ENCODE results near the gene METTL2B. TPM values are rescaled to one million over a fixed set of nuclear protein-coding genes. Genes with fewer than 3 reads are reported as not detected.
A peak's percentile ranks its signal among the peaks of the same experiment; 100 is the strongest.
"Not testable (repeated sequence)": the region's sequence is repeated elsewhere in the genome, so short reads cannot be mapped to it uniquely, and the experiment has no call there.

Gene METTL2B
- total RNA-seq, 1 experiment from 2014 or later, result 27.8 TPM

- Histone ChIP-seq H3K4me1 (ENCODE audit: low read length) (peaks cover 17% of the 10 kb centered on the region), H4K20me1 (ENCODE audit: insufficient read depth, low read depth, low read length) (no peaks in the 10 kb centered on the region), H3K9ac (ENCODE audit: low read length) (no peak overlapping the region), H3K4me2 (ENCODE audit: low read depth, low read length, poor library complexity, severe bottlenecking) (no peak overlapping the region), H3K27me3 (ENCODE audit: low read length) (no peaks in the 10 kb centered on the region), H3K9me3 (ENCODE audit: low read length) (no peaks in the 10 kb centered on the region), H3K9me2 (replicated peaks; ENCODE audit: insufficient read depth, low read length) (no peaks in the 10 kb centered on the region), H3K4me3 (ENCODE audit: low read length) (no peak overlapping the region), H2AFZ (ENCODE audit: low read length) (no peak overlapping the region), H3K36me3 (ENCODE audit: insufficient read depth, low read length) (0 out of 2 replicates have a peak, but pooled peaks cover 2% of the 10 kb centered on the region), H3K27ac (ENCODE audit: low read length) (no peak overlapping the region), H3K79me2 (ENCODE audit: low read length) (peaks cover 18% of the 10 kb centered on the region)
- DNase-seq, result no peak
Observed at GRCh38 chr7:128452552-128452951, 24.0 kb upstream of the METTL2B start.

GRCh38 chr7:128453836-128454804 is 22.4 kb upstream of the METTL2B start:
- Histone ChIP-seq H3K4me2 (ENCODE audit: low read depth, low read length, poor library complexity, severe bottlenecking) (peak overlapping the region; percentile 96), H3K9me3 (ENCODE audit: low read length) (no peaks in the 10 kb centered on the region), H3K9me2 (replicated peaks; ENCODE audit: insufficient read depth, low read length) (no peaks in the 10 kb centered on the region), H3K4me3 (ENCODE audit: low read length) (no peak overlapping the region), H3K36me3 (ENCODE audit: insufficient read depth, low read length) (0 out of 2 replicates have a peak, but pooled peaks cover 8% of the 10 kb centered on the region), H3K27me3 (ENCODE audit: low read length) (no peaks in the 10 kb centered on the region), H3K4me1 (ENCODE audit: low read length) (peaks cover 32% of the 10 kb centered on the region), H2AFZ (ENCODE audit: low read length) (no peak overlapping the region), H3K27ac (ENCODE audit: low read length) (no peak overlapping the region), H4K20me1 (ENCODE audit: insufficient read depth, low read depth, low read length) (no peaks in the 10 kb centered on the region), H3K79me2 (ENCODE audit: low read length) (peaks cover 33% of the 10 kb centered on the region), H3K9ac (ENCODE audit: low read length) (no peak overlapping the region; the same call in 1 of the 2 replicates)
- no peak for DNase-seq

GRCh38 chr7:128454808-128455542 is 21.6 kb upstream of the METTL2B start:
- Histone ChIP-seq H4K20me1 (ENCODE audit: insufficient read depth, low read depth, low read length) (no peaks in the 10 kb centered on the region), H3K4me3 (ENCODE audit: low read length) (peak overlapping the region; percentile 65), H3K27me3 (ENCODE audit: low read length) (no peaks in the 10 kb centered on the region), H3K9ac (ENCODE audit: low read length) (peak overlapping the region; percentile 77), H3K36me3 (ENCODE audit: insufficient read depth, low read length) (0 out of 2 replicates have a peak, but pooled peaks cover 8% of the 10 kb centered on the region), H2AFZ (ENCODE audit: low read length) (peak overlapping the region; percentile 68), H3K9me2 (replicated peaks; ENCODE audit: insufficient read depth, low read length) (no peaks in the 10 kb centered on the region), H3K9me3 (ENCODE audit: low read length) (no peaks in the 10 kb centered on the region), H3K4me1 (ENCODE audit: low read length) (peaks cover 39% of the 10 kb centered on the region), H3K4me2 (ENCODE audit: low read depth, low read length, poor library complexity, severe bottlenecking) (peak overlapping the region; percentile 96), H3K79me2 (ENCODE audit: low read length) (peaks cover 42% of the 10 kb centered on the region), H3K27ac (ENCODE audit: low read length) (no peak overlapping the region)
- peak; percentile 61 for DNase-seq

GRCh38 chr7:128455543-128456254 is 20.8 kb upstream of the METTL2B start, which contains the start of gene HILPDA:
Gene HILPDA (plus strand): TSS chr7:128455878. CDS start chr7:128457269, 1,391 bp downstream.
- peak within 1 kb of the TSS; percentile 77 for H3K9ac ChIP-seq (ENCODE audit: low read length)
- H3K27ac ChIP-seq (ENCODE audit: low read length), result peak within 1 kb of the TSS; percentile 3
- H3K4me3 ChIP-seq (ENCODE audit: low read length), result peak within 1 kb of the TSS; percentile 65
- H4K20me1 ChIP-seq (ENCODE audit: insufficient read depth, low read depth, low read length), result no peaks in the 10 kb centered on the region
- H3K4me2 ChIP-seq (ENCODE audit: low read depth, low read length, poor library complexity, severe bottlenecking), result peak within 1 kb of the TSS; percentile 96
- H3K36me3 ChIP-seq (ENCODE audit: insufficient read depth, low read length), result 0 out of 2 replicates have a peak, but pooled peaks cover 8% of the 10 kb centered on the region
- H2AFZ ChIP-seq (ENCODE audit: low read length), result peak within 1 kb of the TSS; percentile 68
- no peaks in the 10 kb centered on the region for H3K27me3 ChIP-seq (ENCODE audit: low read length)
- no peaks in the 10 kb centered on the region for H3K9me2 ChIP-seq (replicated peaks; ENCODE audit: insufficient read depth, low read length)
- peaks cover 44% of the 10 kb centered on the region for H3K79me2 ChIP-seq (ENCODE audit: low read length)
- DNase-seq, result peak; percentile 98
- H3K4me1 ChIP-seq (ENCODE audit: low read length), result peaks cover 39% of the 10 kb centered on the region
- no peaks in the 10 kb centered on the region for H3K9me3 ChIP-seq (ENCODE audit: low read length)

- Histone ChIP-seq H3K4me1 (ENCODE audit: low read length) (peaks cover 39% of the 10 kb centered on the region), H3K9me2 (replicated peaks; ENCODE audit: insufficient read depth, low read length) (no peaks in the 10 kb centered on the region), H3K9me3 (ENCODE audit: low read length) (no peaks in the 10 kb centered on the region), H2AFZ (ENCODE audit: low read length) (no peak overlapping the region), H3K27me3 (ENCODE audit: low read length) (no peaks in the 10 kb centered on the region), H3K36me3 (ENCODE audit: insufficient read depth, low read length) (0 out of 2 replicates have a peak, but pooled peaks cover 8% of the 10 kb centered on the region), H4K20me1 (ENCODE audit: insufficient read depth, low read depth, low read length) (no peaks in the 10 kb centered on the region), H3K4me3 (ENCODE audit: low read length) (peak overlapping the region; percentile 65), H3K9ac (ENCODE audit: low read length) (peak overlapping the region; percentile 77), H3K27ac (ENCODE audit: low read length) (peak overlapping the region; percentile 3), H3K79me2 (ENCODE audit: low read length) (peaks cover 44% of the 10 kb centered on the region), H3K4me2 (ENCODE audit: low read depth, low read length, poor library complexity, severe bottlenecking) (peak overlapping the region; percentile 96)
- peak; percentile 64 for DNase-seq
Observed at GRCh38 chr7:128456255-128456725, 20.3 kb upstream of the METTL2B start.

GRCh38 chr7:128457385-128457784 is 19.2 kb upstream of the METTL2B start:
- peak overlapping the region; percentile 65; the same call in 1 of the 2 replicates for H3K4me3 ChIP-seq (ENCODE audit: low read length)
- not testable (repeated sequence) for H3K9me2 ChIP-seq (replicated peaks; ENCODE audit: insufficient read depth, low read length); H3K27me3 ChIP-seq (ENCODE audit: low read length); H3K9me3 ChIP-seq (ENCODE audit: low read length); H4K20me1 ChIP-seq (ENCODE audit: insufficient read depth, low read depth, low read length); DNase-seq; H3K36me3 ChIP-seq (ENCODE audit: insufficient read depth, low read length); H2AFZ ChIP-seq (ENCODE audit: low read length)
- H3K27ac ChIP-seq (ENCODE audit: low read length), result peak overlapping the region; percentile 3
- H3K4me1 ChIP-seq (ENCODE audit: low read length), result peaks cover 39% of the 10 kb centered on the region
- peak overlapping the region; percentile 96 for H3K4me2 ChIP-seq (ENCODE audit: low read depth, low read length, poor library complexity, severe bottlenecking)
- peaks cover 54% of the 10 kb centered on the region for H3K79me2 ChIP-seq (ENCODE audit: low read length)
- peak overlapping the region; percentile 77 for H3K9ac ChIP-seq (ENCODE audit: low read length)

GRCh38 chr7:128458956-128459355 is 17.6 kb upstream of the METTL2B start:
- Histone ChIP-seq H3K79me2 (ENCODE audit: low read length) (peaks cover 58% of the 10 kb centered on the region), H3K9me2 (replicated peaks; ENCODE audit: insufficient read depth, low read length) (no peaks in the 10 kb centered on the region), H3K9ac (ENCODE audit: low read length) (peak overlapping the region; percentile 20; the same call in 1 of the 2 replicates), H3K27ac (ENCODE audit: low read length) (peak overlapping the region; percentile 39; the same call in 1 of the 2 replicates), H3K27me3 (ENCODE audit: low read length) (no peaks in the 10 kb centered on the region), H3K9me3 (ENCODE audit: low read length) (no peaks in the 10 kb centered on the region), H3K4me2 (ENCODE audit: low read depth, low read length, poor library complexity, severe bottlenecking) (peak overlapping the region; percentile 96), H3K4me1 (ENCODE audit: low read length) (peaks cover 39% of the 10 kb centered on the region), H4K20me1 (ENCODE audit: insufficient read depth, low read depth, low read length) (no peaks in the 10 kb centered on the region), H3K4me3 (ENCODE audit: low read length) (no peak overlapping the region), H2AFZ (ENCODE audit: low read length) (no peak overlapping the region), H3K36me3 (ENCODE audit: insufficient read depth, low read length) (peaks cover 10% of the 10 kb centered on the region; the same call in 1 of the 2 replicates)
- DNase-seq, result no peak
